Medulla oblongata (tissue), 1 donor: ENCODE data around the gene GLT8D1.

ENCODE experiments used
- DNase-seq: peaks from one replicate; pipeline ENCODE4 v3.0.0-alpha.2; 2015; ENCODE audit errors: extremely low spot score

Gene GLT8D1

DNA sequence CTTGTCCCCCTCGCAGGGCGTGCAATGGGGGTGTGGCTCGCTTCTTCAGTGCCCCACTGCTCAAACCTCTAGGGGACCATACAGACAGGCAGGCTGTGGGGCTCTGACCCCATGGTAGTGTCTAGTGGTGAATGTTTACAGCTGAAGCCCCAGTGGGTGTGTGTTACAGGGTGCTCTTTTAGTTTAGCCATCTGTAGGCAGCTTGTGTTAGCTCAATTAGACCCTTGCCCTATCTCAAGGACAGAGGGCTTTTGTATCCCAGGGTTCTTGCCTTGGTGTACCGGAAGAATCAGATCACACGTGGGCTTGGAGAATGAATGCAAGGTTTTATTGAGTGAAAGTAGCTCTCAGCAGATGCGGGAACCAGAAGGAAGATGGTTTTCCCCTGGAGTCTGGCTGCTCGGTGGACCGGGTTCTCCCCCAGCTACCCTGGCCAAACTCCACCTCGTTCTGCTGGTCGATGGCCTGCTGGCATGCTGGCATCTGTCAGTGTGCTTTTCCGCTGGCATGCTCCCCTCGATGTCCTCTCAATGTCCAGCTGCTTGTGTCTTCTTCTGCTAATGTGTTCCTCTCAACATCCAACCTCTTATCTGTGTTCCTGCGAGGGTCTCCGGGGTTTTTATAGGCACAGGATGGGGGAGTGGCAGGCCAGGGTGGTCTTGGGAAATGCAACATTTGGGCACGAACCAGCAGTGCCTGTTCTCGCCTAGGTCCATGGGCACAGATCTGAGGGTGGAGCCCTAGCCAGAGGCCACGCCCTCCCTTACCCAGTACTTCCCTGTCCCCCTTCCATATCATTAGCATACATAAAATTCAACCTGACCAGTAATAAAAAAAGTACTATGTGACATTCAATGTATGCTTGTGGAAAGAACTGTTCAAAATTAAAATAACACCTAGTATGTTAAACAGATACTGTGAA lies 7.0 kb upstream of the GLT8D1 start:
- no peak for DNase-seq

DNA sequence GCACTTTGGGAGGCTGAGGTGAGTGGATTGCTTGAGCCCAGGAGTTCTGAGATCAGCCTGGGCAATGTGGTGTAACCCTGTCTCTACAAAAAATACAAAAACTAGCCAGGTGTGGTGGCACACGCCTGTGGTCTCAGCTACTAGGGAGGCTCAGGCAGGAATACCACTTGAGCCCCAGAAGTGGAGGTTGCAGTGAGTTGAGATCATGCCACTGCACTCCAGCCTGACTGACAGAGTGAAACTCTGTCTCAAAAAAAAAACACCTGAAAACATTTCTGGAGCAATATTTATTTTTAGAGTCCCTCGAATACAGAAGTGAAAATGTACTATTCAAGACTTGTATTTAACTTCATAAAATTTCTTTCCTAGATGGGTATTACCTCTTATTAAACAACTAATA lies 4.9 kb upstream of the GLT8D1 start:
- no peak for DNase-seq

DNA sequence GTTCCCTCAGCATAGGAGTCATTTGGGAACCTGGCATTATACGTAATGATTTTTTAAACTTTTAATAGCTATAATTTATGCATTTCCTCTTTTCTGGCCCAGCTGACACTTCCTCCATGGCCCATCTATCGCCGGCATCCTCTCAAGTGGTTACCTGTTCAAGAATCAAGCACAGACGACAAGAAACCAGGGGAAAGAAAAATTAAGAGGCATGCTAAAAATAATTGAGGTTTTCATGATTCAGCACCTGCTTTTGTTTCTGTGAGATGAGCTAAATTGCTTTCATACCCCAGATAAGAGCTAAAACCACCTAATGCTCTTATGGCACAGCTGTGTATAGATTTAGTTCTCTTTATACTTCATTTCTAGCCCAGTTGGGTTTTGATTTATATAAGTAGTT lies 2.0 kb upstream of the GLT8D1 start:
- no peak for DNase-seq

DNA sequence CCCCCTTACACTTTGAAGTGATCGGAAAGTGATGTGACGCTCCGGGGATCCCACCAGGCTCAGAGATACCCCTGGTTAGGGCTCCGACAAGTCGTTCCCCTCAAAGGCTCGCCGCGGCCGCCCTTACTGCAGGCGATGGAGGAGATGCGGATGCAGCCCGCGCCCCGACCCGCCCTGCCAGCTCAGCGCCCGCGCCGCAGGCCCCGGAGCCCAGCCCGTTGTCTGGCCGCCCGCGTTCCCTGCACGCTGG lies 228 bp downstream of the GLT8D1 start:
- DNase-seq: no peak

GRCh38 chr3:52704611-52705437 lies 767 bp downstream of the GLT8D1 start:
- DNase-seq: no peak

- no peak for DNase-seq
Measured at GRCh38 chr3:52703341-52703740, 2.2 kb downstream of the GLT8D1 start.

GRCh38 chr3:52697632-52697965 lies 8.0 kb downstream of the GLT8D1 start:
- no peak for DNase-seq

GRCh38 chr3:52696830-52697631 lies 8.6 kb downstream of the GLT8D1 start:
- no peak for DNase-seq

- no peak for DNase-seq
Measured at GRCh38 chr3:52695798-52696671, 9.6 kb downstream of the GLT8D1 start.

DNA sequence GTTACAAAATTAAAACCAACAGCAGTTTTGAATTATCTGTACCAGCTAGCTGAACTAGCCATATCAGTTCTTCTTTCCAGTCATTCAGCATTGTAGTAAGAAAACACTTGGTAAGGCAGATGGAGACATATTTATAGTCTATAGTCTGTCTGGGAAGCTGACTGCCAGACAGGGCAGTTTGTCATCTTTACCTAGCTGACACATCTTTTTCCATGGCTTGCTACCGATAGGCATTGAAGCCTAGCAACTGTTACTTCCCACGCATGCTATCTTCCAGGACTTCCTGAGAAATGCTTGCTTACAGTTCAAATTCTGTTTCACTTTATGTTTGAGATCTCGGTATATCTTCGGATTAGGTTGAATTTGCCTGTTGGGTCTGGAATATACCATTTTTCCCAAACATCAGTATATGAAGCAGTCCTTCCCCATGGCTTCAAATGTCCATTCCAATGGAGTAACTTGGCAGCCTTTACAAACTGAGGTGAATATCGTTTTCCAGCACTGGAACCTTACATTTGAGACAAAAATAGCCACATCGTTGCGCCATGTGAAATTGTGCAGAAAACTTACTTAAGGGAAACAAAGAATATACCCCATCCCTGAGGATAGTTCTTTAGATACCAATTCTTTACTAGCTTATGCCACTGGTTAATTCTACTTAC lies 10.9 kb downstream of the GLT8D1 start:
- DNase-seq: no peak

DNA sequence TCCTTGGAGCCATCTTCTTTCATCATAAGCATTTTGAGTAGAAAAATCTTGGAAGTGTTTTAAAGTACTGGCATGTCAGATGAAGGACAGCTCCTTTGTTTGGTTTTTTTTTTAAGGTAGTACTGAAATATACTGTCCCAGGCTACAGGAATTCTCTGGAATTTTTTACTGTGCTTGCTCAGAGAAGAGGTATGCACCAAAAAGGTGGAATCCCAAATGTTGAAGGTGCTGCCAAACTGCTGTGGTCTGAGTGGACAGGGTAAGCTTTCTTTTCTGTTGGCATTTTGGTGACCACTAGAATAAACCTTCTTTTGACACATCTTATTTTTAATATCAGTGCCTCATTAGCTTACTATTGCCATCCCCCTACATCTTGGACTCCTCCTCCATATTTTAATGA lies 12.5 kb downstream of the GLT8D1 start:
- no peak for DNase-seq

DNA sequence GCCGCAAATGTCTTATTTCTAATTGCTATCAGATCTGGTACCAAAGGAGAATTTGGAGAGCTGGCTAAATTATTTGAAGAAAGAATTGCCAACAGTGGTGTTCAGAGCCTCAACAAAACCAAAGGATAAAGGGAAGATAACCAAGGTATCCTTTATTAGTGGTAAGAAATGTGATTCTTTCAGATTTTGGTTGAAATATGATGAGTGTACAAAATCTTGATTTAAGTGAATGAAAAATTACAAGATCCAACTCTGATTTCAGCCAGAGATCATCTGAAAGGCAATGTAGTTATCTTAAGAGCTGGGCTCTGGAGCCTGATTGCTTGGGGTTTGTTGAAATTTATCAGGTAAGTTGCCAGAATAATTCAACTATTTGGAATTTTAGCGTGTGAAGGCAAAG lies 15.0 kb downstream of the GLT8D1 start:
- no peak for DNase-seq

- DNase-seq: no peak
Measured at GRCh38 chr3:52689151-52689550, 16.4 kb downstream of the GLT8D1 start.

DNA sequence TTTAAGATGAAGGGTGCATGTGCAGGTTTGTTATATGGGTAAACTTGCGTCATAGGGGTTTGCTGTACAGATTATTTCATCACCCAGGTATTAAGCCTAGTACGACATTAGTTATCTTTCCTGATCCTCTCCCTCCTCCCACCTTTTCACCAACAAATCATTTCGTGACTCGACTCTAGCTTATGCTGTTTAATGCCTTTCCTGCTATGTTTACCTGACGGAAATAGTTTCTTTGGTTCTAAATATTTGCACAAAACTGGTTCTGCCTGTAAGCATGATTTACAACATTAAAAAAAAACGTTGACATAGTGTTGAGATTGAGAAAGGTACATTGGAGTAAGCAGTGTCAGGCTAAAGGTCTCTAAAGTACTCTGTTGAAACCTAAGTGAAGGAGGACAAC lies 17.3 kb downstream of the GLT8D1 start:
- no peak for DNase-seq

DNA sequence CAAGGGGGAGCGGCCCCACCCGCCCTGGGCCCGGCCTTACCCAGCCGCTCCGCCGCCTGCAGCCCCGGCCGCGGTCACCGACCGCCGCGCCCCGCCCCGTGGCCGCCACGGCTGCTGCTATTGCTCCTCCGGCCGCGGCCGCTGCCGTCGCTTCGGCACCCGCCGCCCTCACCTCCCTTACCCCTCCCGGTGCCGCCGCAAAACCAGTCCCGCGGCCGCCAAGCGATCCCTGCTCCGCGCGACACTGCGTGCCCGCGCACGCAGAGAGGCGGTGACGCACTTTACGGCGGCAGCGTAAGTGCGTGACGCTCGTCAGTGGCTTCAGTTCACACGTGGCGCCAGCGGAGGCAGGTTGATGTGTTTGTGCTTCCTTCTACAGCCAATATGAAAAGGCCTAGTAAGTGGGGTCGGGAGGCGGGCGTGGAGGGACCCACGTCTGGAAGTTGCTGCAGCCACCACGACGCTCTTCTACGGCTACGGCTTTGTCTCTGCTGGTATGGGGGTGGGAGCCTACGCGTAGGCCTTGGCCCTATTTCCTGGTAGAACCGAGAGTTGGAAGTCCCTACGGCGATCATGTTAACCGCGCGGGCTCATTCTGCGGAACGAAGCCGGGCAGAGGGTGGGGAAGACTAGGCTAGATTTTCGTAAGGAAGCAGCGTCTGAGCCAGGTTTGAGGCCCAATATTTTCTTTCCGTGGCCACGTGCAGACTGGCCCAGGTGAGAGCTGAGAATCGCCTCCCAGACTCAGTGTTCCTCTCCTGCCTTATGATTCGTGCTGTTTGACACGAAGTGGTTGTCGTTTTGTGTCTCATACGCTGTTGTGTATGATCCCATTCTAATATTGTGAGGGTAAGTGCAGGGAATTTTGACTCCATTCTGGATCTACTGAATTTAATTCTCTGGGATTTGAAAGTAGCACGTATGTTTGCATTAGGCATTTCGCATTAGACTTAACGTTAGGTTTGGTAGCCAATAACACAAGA lies 19.6 kb downstream of the GLT8D1 start, which contains the start of the genes GNL3 and PBRM1:
Gene GNL3 (plus strand): TSS at position 324 of the 983 bp plus-strand sequence. CDS start 61 bp downstream, at position 385.
Gene PBRM1 (minus strand): TSS at position 205 of the 983 bp plus-strand sequence.
- DNase-seq: peak; percentile 97

DNA sequence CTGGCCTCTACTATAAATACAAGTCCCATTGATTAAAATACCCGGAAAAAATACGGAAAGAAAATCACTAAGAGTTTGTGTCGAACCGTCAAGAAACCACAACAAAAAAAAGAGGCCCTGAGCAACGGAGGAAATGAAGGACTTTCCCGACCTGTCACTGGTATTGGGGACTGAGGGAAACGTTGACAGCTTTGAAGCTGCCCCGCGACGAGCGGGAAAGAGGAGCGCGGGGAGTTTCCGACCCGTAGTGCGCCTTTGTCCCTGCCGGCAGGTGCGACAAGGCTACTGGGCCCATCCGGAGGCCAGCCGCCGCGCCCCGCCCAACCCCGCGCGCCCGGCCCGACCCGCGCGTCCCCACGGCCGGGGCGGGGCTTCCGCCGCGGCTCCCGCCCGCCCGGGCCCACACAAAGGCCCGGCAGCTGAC lies 20.3 kb downstream of the GLT8D1 start:
- peak; percentile 81 for DNase-seq

DNA sequence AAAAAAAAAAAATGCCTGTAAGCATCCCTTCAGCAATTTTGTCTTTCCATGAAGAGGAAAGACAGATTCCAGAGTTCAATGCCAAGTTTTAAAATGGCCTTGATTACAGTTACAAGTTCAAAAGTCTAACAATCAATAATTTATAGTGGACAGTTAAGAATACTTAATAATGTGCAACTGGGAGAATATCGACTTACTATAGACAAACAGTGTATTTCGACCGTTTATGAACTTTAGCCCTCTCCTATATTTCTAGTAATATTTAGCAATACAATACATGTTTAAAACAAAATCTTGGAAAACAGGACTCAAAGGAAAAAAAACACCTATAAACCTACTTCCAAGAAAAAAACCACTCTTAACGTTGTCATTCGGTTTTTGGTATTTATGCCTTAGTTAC lies 21.4 kb downstream of the GLT8D1 start:
- no peak for DNase-seq

- no peak for DNase-seq
Measured at GRCh38 chr3:52683611-52684010, 22.0 kb downstream of the GLT8D1 start.

- peak; percentile 78 for DNase-seq
Measured at GRCh38 chr3:52682016-52682415, 23.6 kb downstream of the GLT8D1 start.
